DMS53 (cell line): ENCODE data around the gene RFNG.

Experiments used
- DNase-seq: peaks from one replicate; lab custom pipeline; 2025; lab: John Stamatoyannopoulos, UW

Gene RFNG

DNA sequence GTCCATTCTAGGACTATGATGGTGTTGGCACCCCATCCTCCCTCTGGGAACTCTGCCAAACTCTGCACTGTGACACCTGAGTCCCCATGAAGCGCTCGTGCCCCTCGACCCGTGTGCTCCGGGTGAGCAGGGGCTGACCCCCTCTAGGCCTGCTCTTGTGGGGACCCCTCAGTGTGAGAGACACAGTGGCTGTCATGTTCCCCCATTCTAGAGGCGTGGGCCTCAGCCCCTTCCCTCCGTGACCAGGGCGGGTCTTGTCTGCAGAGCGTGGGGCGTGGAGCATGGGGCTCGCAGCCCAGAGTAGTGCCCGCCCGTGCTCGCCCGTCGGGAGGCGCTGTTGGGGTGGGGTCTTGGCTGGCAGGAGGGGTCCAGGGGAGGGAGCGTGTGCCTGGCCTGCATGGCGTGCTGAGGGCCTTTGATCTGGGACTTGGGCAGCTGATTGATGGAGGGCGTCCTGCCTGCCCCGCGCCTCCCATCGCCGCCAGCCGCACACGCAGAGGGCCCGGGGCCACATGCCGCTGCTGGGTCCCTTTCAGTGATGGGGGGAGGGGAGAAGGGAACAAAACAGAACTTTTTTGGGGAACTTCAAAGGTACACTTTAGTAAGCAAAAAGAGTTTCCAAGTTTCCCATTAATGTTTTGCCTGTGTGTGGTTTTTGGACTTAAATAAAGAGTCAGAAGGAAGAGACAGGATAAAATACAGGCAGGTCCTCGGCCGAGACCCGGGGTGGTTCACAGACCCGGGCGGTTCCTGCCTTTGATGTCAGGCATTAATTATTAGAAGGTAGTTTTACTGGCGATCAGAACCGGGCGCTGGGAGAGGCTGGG lies 51.4 kb downstream of the RFNG start:
- no peak for DNase-seq

DNA sequence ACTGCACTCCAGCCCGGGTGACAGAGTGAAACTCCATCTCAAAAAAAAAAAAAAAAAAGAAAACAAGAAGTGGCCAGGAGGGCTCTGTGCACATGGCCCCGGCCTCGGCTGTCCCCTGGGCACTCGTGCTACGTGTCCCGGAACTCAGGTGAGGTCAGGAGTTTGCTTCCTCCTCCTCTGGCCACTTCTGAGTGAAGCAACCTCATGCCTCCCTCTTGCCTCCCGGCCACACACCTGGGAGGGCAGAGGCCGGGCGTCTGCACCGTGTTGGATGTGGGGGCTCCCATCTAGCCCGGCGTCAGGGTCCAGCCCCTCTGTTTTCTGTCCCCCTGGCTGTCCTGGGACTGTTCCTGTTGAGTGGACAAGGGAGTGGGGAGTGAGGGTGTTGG lies 52.0 kb downstream of the RFNG start:
- DNase-seq, result no peak

DNA sequence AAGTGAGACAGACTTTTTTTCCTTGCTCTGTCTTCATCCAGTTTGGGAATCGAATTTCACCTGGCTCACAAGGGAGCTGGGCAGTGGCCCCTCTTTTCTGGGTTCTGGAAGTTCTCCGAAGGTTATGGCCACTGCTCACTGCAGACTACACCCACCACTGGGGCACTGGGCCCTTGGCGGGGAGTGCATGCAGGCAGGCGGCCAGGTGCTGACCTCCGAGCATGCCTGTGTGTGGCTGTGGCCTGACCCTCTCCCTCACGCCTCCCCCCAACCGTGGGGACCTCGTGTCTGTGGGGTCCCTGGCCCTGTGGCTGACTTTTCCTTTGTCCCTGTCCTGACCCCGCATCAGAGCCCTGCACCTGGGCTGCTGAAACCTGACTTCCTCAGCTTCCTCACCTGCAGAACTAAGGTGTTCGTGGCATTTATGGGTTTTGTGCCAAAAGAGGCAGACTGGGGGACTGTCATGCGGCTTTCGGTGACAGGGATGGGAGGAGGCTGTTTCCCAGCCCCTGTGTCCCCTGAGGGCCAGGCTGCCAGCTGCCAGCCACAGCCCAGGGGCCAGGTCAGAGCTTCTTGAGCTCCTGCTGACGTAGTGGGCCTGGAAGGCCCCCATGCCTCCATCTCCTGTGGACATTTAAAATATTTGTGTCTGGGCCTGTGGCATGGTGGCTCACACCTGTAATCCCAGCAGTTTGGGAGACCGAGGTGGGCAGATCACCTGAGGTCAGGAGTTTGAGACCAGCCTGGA lies 52.7 kb downstream of the RFNG start:
- no peak for DNase-seq

DNA sequence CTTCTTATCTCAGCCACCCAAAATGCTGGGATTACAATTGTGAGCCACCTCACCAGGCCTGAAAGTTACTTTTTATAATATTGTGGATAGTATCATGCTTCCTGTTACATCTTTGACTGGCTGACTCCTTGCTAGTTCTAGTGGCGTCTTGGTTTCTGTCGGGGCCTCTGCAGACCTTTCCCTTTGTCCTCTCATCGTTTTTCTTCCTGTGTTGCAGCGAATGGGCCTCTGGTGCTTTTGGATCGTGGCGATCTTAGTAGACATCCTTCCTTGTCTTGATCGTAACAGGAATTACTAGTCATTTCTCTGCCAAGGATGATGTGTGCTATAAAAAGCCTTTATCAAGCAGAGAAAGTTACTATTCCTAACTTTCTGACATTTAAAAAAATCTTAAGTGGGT lies 53.4 kb downstream of the RFNG start:
- no peak for DNase-seq
